GM12892 (cell line): ENCODE measurements around the gene HSF2.

ENCODE experiments used
- POLR2A ChIP-seq: IDR thresholded peaks from 2 replicates; pipeline ENCODE4 v1.6.1; 2011; ENCODE audit warnings: low read depth, low read length, control low read depth
- POLR2AphosphoS5 ChIP-seq: IDR thresholded peaks from 2 replicates; pipeline ENCODE4 v1.6.1; 2011; ENCODE audit warnings: low read depth, low read length, control low read depth
- TAF1 ChIP-seq: IDR thresholded peaks from 2 replicates; pipeline ENCODE4 v1.6.1; 2011; ENCODE audit warnings: low read depth, mild to moderate bottlenecking, control low read depth, low read length, borderline replicate concordance

- no peak for TF ChIP-seq POLR2AphosphoS5
- no peak for TF ChIP-seq POLR2A
- TF ChIP-seq TAF1, result no peak
Observed at GRCh38 chr6:122454673-122455072, 55.2 kb downstream of the HSF2 start.
